OCI-LY3 (cell line): ENCODE results near the gene COG6.

ENCODE experiments used
- H2AFZ ChIP-seq: fragments of 200-600, 300-600 bp; shearing (Covaris generic); 2 replicates; pipeline ENCODE4 v1.6.0; 2014; ENCODE audit warnings: antibody characterized with exemption, low read depth, low read length
- H3K27ac ChIP-seq: fragments of 200-600, 300-600 bp; sonication (generic); 2 replicates; pipeline ENCODE4 v1.5.1; 2014; ENCODE audit warnings: mild to moderate bottlenecking, low read length, moderate library complexity, mixed read lengths
- H3K27me3 ChIP-seq: fragments of 200-600, 300-600 bp; sonication (generic); 2 replicates; pipeline ENCODE4 v1.6.1; 2014; ENCODE audit warnings: low read depth, low read length, mixed read lengths
- H3K36me3 ChIP-seq: fragments of 200-600, 300-600 bp; sonication (generic); replicated peaks from 2 replicates; pipeline ENCODE3; 2014; ENCODE audit warnings: low read depth, low read length, mixed read lengths
- H3K4me1 ChIP-seq: fragments of 300-600, 200-600 bp; sonication (generic); 2 replicates; pipeline ENCODE4 v1.6.1; 2014; ENCODE audit warnings: low read length, mixed read lengths
- H3K4me2 ChIP-seq: fragments of 200-600, 300-600 bp; sonication (generic); 2 replicates; pipeline ENCODE4 v1.6.1; 2014; ENCODE audit warnings: low read length, mixed read lengths
- H3K4me3 ChIP-seq: fragments of 300-600, 200-600 bp; sonication (generic); 2 replicates; pipeline ENCODE4 v1.5.1; 2014; ENCODE audit warnings: antibody characterized with exemption, mild to moderate bottlenecking, low read length, moderate library complexity
- H3K79me2 ChIP-seq: fragments of 300-600, 200-600 bp; shearing (Covaris generic); 2 replicates; pipeline ENCODE4 v1.6.1; 2014; ENCODE audit warnings: mild to moderate bottlenecking, low read length, mixed read lengths
- H3K9ac ChIP-seq: fragments of 300-600, 200-600 bp; shearing (Covaris generic); 2 replicates; pipeline ENCODE4 v1.6.0; 2014; ENCODE audit warnings: mild to moderate bottlenecking, low read length, moderate library complexity
- H3K9me3 ChIP-seq: fragments of 200-600, 300-600 bp; shearing (Covaris generic); 2 replicates; pipeline ENCODE4 v1.6.1; 2014; ENCODE audit warnings: low read length, mixed read lengths; ENCODE audit not compliant: insufficient read depth
- H4K20me1 ChIP-seq: fragments of 200-600, 300-600 bp; sonication (generic); 2 replicates; pipeline ENCODE4 v1.6.1; 2016; ENCODE audit warnings: low read length, mixed read lengths; ENCODE audit not compliant: insufficient read depth
- CTCF ChIP-seq: fragments of 200-600, 300-600 bp; sonication (generic); IDR thresholded peaks from 2 replicates; pipeline ENCODE4 v1.5.1; 2014; ENCODE audit warnings: antibody characterized with exemption, low read length, low read depth
- EZH2phosphoT487 ChIP-seq: fragments of 200-600 bp; shearing (Covaris generic); IDR thresholded peaks from 2 replicates; pipeline ENCODE4 v1.6.1; 2018; ENCODE audit warnings: antibody characterized with exemption, mixed run types, low read depth

The COG6 gene

GRCh38 chr13:39749528-39749927, 94.1 kb downstream of the COG6 start:
- Histone ChIP-seq H3K9ac (no peak overlapping the region), H3K27me3 (no peaks in the 10 kb centered on the region), H3K27ac (no peak overlapping the region), H3K36me3 (no peaks in the 10 kb centered on the region), H3K9me3 (no peaks in the 10 kb centered on the region), H3K4me1 (no peaks in the 10 kb centered on the region), H3K4me2 (no peak overlapping the region), H4K20me1 (no peaks in the 10 kb centered on the region), H3K79me2 (no peaks in the 10 kb centered on the region), H3K4me3 (no peak overlapping the region), H2AFZ (no peak overlapping the region)
- no peak for TF ChIP-seq EZH2phosphoT487
- TF ChIP-seq CTCF: no peak

GRCh38 chr13:39751805-39752204, 96.3 kb downstream of the COG6 start:
- no peak overlapping the region for H3K27ac ChIP-seq
- no peak for TF ChIP-seq CTCF
- no peak for TF ChIP-seq EZH2phosphoT487
- no peak overlapping the region for H3K4me3 ChIP-seq
- H3K79me2 ChIP-seq: no peaks in the 10 kb centered on the region
- no peak overlapping the region for H2AFZ ChIP-seq
- no peak overlapping the region for H3K9ac ChIP-seq
- no peaks in the 10 kb centered on the region for H3K27me3 ChIP-seq
- H3K9me3 ChIP-seq: no peaks in the 10 kb centered on the region
- H4K20me1 ChIP-seq: no peaks in the 10 kb centered on the region
- H3K4me1 ChIP-seq: no peaks in the 10 kb centered on the region
- no peaks in the 10 kb centered on the region for H3K36me3 ChIP-seq
- H3K4me2 ChIP-seq: no peak overlapping the region

- no peaks in the 10 kb centered on the region for H3K27me3 ChIP-seq
- no peak overlapping the region for H3K27ac ChIP-seq
- H2AFZ ChIP-seq: no peak overlapping the region
- no peaks in the 10 kb centered on the region for H3K79me2 ChIP-seq
- no peaks in the 10 kb centered on the region for H3K36me3 ChIP-seq
- H3K4me1 ChIP-seq: peaks cover 28% of the 10 kb centered on the region
- no peaks in the 10 kb centered on the region for H4K20me1 ChIP-seq
- H3K4me3 ChIP-seq: no peak overlapping the region
- H3K9ac ChIP-seq: no peak overlapping the region
- TF ChIP-seq EZH2phosphoT487: no peak
- TF ChIP-seq CTCF: no peak
- peak overlapping the region; percentile 46 for H3K4me2 ChIP-seq
- H3K9me3 ChIP-seq: no peaks in the 10 kb centered on the region
Measured at GRCh38 chr13:39760521-39760920, 105.1 kb downstream of the COG6 start.

- no peaks in the 10 kb centered on the region for H3K36me3 ChIP-seq
- no peak overlapping the region for H3K27ac ChIP-seq
Measured at GRCh38 chr13:39765801-39766463, 110.5 kb downstream of the COG6 start.

More at GRCh38 chr13:39765801-39766463, 110.5 kb downstream of the COG6 start:
- Histone ChIP-seq H3K4me1 (peaks cover 9% of the 10 kb centered on the region), H3K9me3 (no peaks in the 10 kb centered on the region), H3K4me2 (no peak overlapping the region), H4K20me1 (no peaks in the 10 kb centered on the region), H3K9ac (no peak overlapping the region), H3K4me3 (no peak overlapping the region), H3K27me3 (no peaks in the 10 kb centered on the region), H3K79me2 (no peaks in the 10 kb centered on the region), H2AFZ (no peak overlapping the region)
- TF ChIP-seq CTCF: peak; percentile 44
- no peak for TF ChIP-seq EZH2phosphoT487
